ENCODE data around the gene AKR1D1.
"Not testable (repeated sequence)": the region's sequence is repeated elsewhere in the genome, so short reads cannot be mapped to it uniquely, and the experiment has no call there.

Gene AKR1D1, protein sequence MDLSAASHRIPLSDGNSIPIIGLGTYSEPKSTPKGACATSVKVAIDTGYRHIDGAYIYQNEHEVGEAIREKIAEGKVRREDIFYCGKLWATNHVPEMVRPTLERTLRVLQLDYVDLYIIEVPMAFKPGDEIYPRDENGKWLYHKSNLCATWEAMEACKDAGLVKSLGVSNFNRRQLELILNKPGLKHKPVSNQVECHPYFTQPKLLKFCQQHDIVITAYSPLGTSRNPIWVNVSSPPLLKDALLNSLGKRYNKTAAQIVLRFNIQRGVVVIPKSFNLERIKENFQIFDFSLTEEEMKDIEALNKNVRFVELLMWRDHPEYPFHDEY

GRCh38 chr7:138076196-138076595 lies at the start of gene AKR1D1:
TSS of gene AKR1D1 (plus strand) at chr7:138076459. CDS start at chr7:138076519, 60 bp downstream.
- DNase-seq, result no peak

DNA sequence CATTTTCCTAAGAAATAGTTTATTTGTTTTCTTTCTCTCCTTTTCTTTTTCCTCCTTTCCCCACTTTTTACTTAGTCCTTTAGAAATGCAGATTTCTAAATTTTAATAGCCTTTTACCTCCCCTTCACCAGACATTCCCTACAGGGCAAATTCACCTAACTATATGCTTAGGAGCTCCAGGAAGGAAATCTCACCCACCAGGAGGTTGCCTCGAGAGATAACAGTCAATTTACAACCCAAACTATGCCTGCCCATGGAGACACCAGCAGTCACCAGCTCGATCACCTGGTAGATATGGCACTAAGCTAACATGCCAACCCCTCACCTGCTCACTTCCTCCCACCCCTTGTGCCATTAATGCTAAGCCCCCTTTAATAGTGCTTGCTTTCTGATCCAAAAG lies 49.2 kb upstream of the AKR1D1 start:
- no peak for DNase-seq

GRCh38 chr7:138029126-138029525 lies 47.1 kb upstream of the AKR1D1 start:
- no peak for DNase-seq

DNA sequence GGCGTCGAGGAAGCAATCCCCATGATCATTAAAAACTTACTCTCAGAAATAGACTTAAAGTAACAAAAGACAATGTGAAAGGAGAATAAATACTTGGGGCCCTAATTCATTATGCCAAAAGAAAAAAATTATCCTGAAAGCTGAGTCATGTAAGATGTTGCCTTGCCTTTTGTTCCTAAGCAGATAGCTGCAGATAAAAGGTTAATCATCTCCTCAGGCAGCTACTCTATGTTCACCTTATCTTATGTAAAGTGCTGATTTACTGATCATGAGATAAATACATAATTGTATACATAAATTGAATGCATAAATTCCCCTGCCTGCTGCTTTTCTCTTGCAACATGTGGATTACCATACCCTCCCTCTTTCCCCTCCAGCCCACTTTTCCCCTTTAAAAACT lies 46.3 kb upstream of the AKR1D1 start:
- DNase-seq, result no peak

- no peak for DNase-seq
These were observed 45.4 kb upstream of the AKR1D1 start for GRCh38 chr7:138030679-138031351.

- no peak for DNase-seq
These were observed 44.1 kb upstream of the AKR1D1 start for GRCh38 chr7:138032186-138032585.

- DNase-seq, result no peak
These were observed 43.5 kb upstream of the AKR1D1 start for GRCh38 chr7:138032770-138033169.

GRCh38 chr7:138033241-138033640 lies 43.0 kb upstream of the AKR1D1 start:
- no peak for DNase-seq

DNA sequence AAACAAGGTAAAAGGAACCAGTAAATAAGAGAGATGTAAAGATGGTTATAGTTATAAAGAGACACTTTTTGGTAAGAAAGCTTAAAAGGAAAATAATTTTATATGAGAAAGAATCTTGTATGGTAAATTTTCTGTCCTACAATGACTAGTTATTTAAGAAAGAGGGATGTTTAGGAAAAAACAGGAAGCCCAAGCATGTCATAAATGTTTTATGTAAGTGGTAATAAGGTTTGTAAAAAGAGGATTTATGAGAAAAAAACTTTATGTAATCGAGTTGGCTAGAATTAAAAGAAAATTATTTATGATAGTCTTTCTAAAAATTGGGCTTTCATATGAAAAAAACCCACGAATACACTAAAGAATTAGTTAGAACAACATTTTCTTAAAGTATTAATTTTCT lies 40.1 kb upstream of the AKR1D1 start:
- no peak for DNase-seq

GRCh38 chr7:138040063-138040462 lies 36.2 kb upstream of the AKR1D1 start:
- not testable (repeated sequence) for DNase-seq

- DNase-seq, result no peak
These were observed 31.4 kb upstream of the AKR1D1 start for GRCh38 chr7:138044897-138045296.

DNA sequence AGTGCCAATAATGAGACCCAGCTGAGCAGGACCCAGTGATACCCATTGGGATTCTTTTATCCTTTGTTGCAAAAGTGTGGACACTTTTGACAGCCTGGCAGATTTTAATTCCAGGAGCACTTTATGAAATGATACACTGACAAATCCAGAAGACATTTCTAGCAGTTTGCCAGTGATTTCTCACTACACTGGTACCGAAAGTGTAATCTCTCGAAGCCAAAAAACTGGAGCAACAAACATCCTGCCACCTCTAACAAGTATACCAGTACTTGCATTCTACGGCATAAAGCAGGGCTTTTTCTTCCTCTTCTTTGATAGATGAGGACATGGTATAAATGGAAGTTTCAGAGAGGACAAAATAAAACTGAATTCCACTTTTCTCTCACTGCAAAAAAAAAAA lies 28.4 kb upstream of the AKR1D1 start:
- DNase-seq, result no peak

GRCh38 chr7:138049505-138050116 lies 26.6 kb upstream of the AKR1D1 start:
- DNase-seq, result no peak

GRCh38 chr7:138051712-138052247 lies 24.5 kb upstream of the AKR1D1 start:
- not testable (repeated sequence) for DNase-seq

DNA sequence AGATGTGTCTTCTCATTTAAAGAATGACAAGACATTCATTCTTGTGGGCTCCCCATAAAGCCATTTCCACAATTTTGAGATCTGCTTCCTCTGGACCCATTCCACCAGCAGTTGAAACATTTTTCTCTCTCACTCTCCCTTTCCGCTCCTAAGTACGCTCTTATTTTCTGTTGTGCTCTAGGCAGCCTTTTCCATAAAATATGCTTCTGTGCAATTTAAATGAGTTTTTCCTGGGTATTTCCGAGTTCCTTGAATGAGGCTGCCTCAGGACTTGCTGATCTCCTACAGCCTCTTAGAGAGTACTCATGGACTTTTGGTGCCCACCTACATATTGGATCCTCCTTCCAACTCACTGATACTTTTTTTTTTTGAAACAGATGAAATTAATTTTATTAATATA lies 23.6 kb upstream of the AKR1D1 start:
- DNase-seq, result no peak

- DNase-seq, result not testable (repeated sequence)
These were observed 20.6 kb upstream of the AKR1D1 start for GRCh38 chr7:138055698-138056097.

DNA sequence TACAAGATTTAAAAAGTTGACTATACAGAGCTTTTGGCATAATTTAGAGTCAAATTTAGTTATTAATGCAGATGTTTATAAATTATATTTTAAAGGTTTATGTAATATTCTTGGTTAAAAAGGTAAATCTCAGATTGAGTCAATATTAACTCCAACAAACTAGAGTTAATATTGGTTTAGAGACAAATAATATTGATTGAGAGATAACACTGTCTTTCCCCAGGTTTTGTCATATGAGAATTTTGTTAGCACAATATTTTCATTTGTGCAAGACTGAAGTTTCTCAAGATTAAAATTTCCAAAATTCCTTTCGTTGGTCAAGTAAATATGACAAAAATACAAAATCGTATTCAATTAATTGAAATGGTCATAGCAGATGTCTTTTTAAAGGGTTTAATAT lies 12.9 kb upstream of the AKR1D1 start:
- no peak for DNase-seq

DNA sequence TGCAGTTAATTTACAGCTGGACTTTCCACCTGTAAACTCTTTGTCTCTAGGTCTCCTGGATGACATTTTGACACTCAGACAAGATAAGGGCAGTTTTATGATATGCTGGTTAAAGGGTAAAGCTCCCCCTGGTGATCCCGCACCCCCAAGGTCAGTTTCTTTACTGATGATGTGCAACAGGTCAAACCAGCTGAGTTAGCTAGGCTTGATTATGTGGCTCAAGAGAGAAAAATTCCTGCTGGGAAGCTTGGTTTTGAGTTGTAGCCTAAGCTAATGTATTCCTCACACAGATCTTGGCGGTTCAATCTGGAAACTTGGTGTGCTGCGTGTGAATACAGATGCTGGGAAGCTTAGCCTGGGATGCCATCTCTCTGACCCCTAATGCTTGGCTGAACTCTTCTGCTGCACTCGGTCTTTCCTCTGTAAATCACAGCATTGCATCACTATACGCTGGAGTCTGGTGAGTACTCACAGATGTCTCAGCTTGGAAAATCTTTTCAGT lies 11.4 kb upstream of the AKR1D1 start:
- no peak for DNase-seq

GRCh38 chr7:138065827-138066226 lies 10.4 kb upstream of the AKR1D1 start:
- DNase-seq, result no peak

- DNase-seq, result no peak
These were observed 9.3 kb upstream of the AKR1D1 start for GRCh38 chr7:138066954-138067394.

DNA sequence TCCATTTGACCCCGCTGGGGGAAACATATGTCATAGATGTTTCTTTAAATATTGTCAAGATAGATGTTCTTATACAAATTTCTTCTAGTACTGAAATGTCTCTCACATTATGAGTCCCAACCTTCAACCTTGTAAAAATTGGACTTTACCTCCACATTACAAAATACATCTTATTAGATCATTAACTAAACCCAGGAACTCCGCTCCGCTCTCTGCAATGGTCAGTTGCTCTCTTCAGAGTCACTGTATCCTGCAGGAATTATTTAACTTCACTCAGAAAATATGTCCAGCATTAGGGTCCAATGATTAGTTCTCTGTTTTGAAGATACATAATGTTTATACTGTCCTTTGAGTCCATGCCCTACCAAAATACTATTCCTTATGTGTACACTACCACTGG lies 8.5 kb upstream of the AKR1D1 start:
- no peak for DNase-seq

DNA sequence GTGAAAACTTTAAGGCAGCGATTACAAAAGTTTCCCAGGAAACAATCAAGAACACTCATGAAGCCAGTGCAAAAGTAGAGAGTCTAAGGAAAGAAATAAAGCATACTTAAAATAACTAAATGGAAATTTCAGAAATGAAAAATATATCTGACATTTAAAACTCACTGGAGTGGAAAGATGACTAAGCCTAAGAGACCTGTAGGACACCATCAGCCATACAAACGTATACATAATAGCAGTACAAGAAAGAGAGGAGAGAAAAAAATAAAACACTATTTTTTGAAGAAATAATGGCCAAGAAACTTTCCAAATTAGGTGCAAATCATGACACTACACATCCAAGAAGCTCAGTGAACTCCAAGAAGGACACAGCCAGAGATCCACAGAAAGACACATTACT lies 5.4 kb upstream of the AKR1D1 start:
- DNase-seq, result no peak

- no peak for DNase-seq
These were observed 3.5 kb upstream of the AKR1D1 start for GRCh38 chr7:138072726-138073125.

DNA sequence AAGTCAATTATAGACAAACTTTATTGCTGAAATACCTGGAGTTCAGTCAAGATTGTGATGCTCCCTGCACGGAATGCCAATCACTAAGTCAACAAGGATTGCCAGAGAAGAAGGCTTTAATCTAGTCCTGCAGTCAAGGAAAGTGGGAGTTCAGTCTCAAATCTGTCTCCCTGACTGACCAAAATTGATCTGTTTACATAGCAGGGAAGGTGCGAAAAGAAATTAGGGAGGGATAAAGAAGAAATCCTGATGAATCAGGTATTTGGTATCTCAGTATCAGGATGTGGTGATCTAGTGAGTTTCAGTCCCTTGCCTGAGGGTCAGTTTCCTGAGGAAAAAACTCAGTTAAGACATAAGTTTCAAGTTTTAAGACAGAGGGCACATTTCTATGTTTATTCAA lies 2.1 kb upstream of the AKR1D1 start:
- no peak for DNase-seq
